Thymus (tissue), 11 donors: ENCODE data around the gene AFAP1. TPM values are rescaled to one million over a fixed set of nuclear protein-coding genes. Genes with fewer than 3 reads are reported as not detected.

ENCODE experiments used
- DNase-seq, 9 donors: peaks; one replicate each; pipeline ENCODE4 v3.0.0-alpha.2; 2013; ENCODE audit warnings: low spot score in 9 of 9, low read depth in 6 of 9, missing footprints in 1 of 9
- H3K27ac ChIP-seq, 2 donors: one replicate each; pipeline ENCODE4 v1.5.1; 2013; ENCODE audit warnings: control low read depth in 1 of 2, low read depth in 1 of 2, low read length in 1 of 2, mild to moderate bottlenecking in 1 of 2, moderate library complexity in 1 of 2
- H3K27me3 ChIP-seq, 2 donors: one replicate each; pipeline ENCODE4 v1.5.1; 2013; ENCODE audit warnings: low read length in 1 of 2; ENCODE audit not compliant: control insufficient read depth in 2 of 2, insufficient read depth in 1 of 2
- H3K36me3 ChIP-seq, 2 donors: one replicate each; pipeline ENCODE4 v1.5.1; 2013; ENCODE audit warnings: low read length in 1 of 2, mild to moderate bottlenecking in 1 of 2, moderate library complexity in 1 of 2; ENCODE audit not compliant: control insufficient read depth in 2 of 2, insufficient read depth in 2 of 2
- H3K4me1 ChIP-seq, 2 donors: one replicate each; pipeline ENCODE4 v1.5.1; 2013; ENCODE audit warnings: low read length in 2 of 2; ENCODE audit not compliant: control insufficient read depth in 2 of 2, insufficient read depth in 2 of 2
- H3K4me3 ChIP-seq, 2 donors: one replicate each; pipeline ENCODE4 v1.5.1; 2013; ENCODE audit warnings: low read length in 2 of 2, control low read depth in 1 of 2, mild to moderate bottlenecking in 1 of 2
- H3K9me3 ChIP-seq, 2 donors: one replicate each; pipeline ENCODE4 v1.5.1; 2013; ENCODE audit warnings: low read length in 1 of 2, mild to moderate bottlenecking in 1 of 2; ENCODE audit not compliant: control insufficient read depth in 2 of 2, insufficient read depth in 1 of 2
- WGBS: extraction: QIAGEN DNeasy Blood & Tissue Kit; methylation state at CpG from one replicate; pipeline ENCODE4 v1.1.7; 2013; 5-methylcytosine and 5-hydroxymethylcytosine counted together
- polyA plus RNA-seq: library from polyadenylated mRNA; stranded (reverse); fragments of 200-250 nt; gene quantifications from one replicate; pipeline ENCODE4 v1.2.3, GENCODE V29; 2013
- total RNA-seq: library from RNA; stranded (reverse); fragments of 120-200 nt; gene quantifications from one replicate; pipeline ENCODE4 v1.2.4, GENCODE V29; 2013
- donor health status: healthy.

Gene AFAP1
- total and polyA plus RNA-seq, 2 donors, result 3.2 to 4.5 TPM

DNA sequence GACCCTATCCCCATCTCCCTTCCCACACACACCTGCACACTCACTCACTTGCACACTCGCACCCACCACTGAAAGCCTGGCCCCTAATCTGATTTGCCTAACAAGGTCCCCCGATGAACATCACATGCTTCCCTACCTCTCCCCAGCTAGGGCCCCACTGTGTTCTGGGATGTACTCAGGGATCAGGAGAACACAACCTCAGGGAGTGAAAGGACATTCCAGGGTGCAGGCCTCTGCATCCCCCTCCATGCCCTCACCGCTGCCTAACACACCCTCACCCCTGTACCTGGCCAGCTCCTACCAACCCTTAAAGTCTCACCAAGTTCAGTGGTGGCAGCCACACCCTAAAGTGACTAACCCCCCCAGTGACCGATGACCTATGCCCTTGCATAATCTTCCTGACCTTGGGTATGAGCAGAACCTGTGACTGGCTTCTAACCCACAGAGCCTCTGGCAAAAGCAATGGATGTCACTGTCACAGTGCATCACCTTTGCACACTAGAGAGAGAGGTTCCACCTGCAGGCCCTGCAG lies 2.4 kb upstream of the AFAP1 start:
- peaks cover 0 to 7% of the 10 kb centered on the region in 2 donors for H3K4me1 ChIP-seq
- H3K4me3 ChIP-seq, result no peak overlapping the region
- peaks cover 3 to 4% of the 10 kb centered on the region in 2 donors for H3K9me3 ChIP-seq
- 98% methylated on average over 4 of the region's 4 CpGs for WGBS
- H3K27me3 ChIP-seq, result peaks cover 18 to 49% of the 10 kb centered on the region in 2 donors
- H3K27ac ChIP-seq, result no peak overlapping the region
- H3K36me3 ChIP-seq, result no peaks in the 10 kb centered on the region
- DNase-seq, result no peak

DNA sequence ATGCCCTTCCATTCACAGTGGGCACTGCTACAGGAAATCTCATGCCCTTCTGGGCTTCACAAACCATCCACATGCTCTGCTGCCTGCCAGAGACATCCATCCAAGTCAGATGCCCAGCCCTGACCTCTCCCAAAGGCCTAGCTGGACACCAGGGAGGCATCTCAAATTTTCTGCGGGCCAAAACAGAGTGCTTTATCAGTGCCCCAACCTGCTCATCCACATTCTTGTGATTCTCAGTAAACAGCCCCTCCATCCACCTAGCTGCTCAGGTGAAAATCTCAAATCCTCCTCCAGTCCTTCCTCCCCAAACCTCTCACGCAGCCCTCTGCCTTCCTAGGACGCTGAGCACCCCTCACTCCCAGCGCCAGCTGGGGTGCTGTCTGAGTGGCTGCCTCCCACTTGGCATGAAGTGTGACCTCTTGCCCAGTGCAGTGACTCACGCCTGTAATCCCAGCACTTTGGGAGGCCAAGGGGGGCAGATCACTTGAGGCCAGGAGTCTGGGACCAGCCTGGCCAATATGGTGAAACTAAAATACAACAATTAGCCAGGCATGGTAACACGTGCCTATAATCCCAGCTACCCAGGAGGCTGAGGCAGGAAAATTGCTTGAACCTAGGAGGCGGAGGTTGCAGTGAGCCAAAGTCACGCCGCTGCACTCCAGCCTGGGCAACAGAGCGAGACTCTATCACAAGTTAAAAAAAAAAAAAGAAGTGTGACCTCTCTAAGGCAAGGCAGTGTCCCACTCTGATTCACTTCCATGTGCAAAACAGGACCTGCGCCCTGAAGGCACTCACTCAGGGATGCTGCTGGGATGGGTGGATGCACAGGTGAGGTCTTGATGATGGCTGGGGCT lies 1.7 kb upstream of the AFAP1 start:
- H3K4me1 ChIP-seq, result peaks cover 0 to 7% of the 10 kb centered on the region in 2 donors
- no peak overlapping the region for H3K27ac ChIP-seq
- peaks cover 3 to 4% of the 10 kb centered on the region in 2 donors for H3K9me3 ChIP-seq
- WGBS, result 82% methylated on average over 11 of the region's 11 CpGs
- H3K4me3 ChIP-seq, result no peak overlapping the region
- DNase-seq, result no peak
- H3K27me3 ChIP-seq, result peaks cover 18 to 48% of the 10 kb centered on the region in 2 donors
- H3K36me3 ChIP-seq, result no peaks in the 10 kb centered on the region

DNA sequence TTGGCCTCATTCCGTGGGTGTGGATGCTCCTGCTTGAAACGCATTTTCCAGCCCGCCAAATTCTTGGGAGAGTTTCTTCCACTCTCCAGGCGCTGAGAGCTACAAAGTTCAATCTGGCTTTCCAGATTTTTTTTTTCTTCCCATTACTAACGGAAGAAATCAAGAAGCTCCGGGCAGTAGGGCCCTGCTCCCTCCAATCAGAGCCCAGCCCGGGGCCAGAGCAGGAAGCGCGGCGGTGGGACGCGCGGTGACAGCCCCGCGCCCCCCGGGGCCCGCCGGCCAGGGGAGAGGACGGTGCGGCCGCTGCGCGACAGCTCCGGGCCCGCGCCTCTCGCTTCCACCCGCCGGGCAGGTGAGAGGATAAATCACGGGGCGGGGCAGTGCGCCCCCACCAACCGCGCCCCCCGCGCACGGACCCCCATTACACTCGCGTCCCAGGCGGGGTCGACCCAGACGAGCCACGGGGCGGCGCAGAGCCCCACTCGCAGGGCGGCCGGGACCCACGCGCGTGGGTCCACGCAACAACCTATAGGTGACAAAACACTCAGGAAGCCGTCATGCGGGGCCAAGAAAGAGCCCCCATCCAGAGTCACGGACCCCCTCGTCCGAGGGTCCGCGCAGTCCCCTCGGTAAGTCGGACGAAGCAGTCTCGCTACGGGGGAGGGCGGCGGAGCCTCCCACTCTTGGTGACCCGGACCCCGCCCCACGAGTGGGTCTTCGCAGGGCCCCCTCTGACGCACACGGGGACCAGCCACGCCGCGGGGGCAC lies 868 bp downstream of the AFAP1 start:
- H3K36me3 ChIP-seq, result no peaks in the 10 kb centered on the region
- peaks cover 20 to 56% of the 10 kb centered on the region in 2 donors for H3K27me3 ChIP-seq
- H3K9me3 ChIP-seq, result peaks cover 3 to 4% of the 10 kb centered on the region in 2 donors
- no peak for DNase-seq
- WGBS, result 9% methylated on average over 75 of the region's 75 CpGs
- H3K4me1 ChIP-seq, result peaks cover 0 to 7% of the 10 kb centered on the region in 2 donors
- H3K27ac ChIP-seq, result no peak overlapping the region
- H3K4me3 ChIP-seq, result peak overlapping the region; percentile 35 to 55

DNA sequence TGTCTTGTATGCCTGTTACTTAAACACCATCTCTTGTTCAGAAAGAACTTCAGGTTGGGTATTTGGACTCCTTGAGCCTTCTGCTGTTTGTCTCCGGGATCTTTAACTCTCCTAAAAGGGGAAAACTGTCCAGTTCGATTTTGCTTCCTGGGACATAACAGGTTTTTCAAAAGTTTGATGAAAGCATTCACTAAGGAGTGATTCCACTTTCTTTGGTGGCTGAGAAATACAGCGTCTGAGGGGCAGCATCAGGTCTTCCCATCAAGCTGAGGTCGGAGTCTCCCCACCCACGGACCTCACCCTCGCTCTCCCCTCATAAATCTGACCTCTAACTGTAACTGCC lies 1.4 kb downstream of the AFAP1 start:
- Histone ChIP-seq H3K4me1 (peaks cover 0 to 7% of the 10 kb centered on the region in 2 donors), H3K9me3 (peaks cover 3 to 4% of the 10 kb centered on the region in 2 donors), H3K4me3 (peak overlapping the region in 1 of 2 donors; percentile 16), H3K36me3 (no peaks in the 10 kb centered on the region), H3K27ac (no peak overlapping the region), H3K27me3 (peaks cover 20 to 56% of the 10 kb centered on the region in 2 donors)
- no peak for DNase-seq
- WGBS, result 30% methylated on average over 6 of the region's 6 CpGs

DNA sequence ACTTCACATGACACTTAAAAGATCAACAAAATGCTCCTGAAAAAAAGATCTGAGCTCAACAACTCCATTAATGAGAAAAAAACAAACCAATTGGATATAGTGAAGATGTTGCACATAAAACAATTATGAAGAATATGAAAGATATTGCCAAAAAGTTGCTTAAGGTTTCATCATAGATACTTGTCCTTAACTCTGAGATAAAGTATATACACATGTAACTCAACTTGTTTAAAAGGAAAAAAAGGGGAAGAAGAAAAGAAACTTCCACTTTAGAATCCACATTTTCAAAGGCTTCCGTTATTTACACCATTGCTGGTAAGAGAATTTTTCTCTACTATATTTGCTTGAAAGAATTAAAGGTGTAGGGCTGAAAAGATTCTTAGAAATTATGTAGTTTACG lies 2.7 kb downstream of the AFAP1 start:
- WGBS, result 36% methylated on average over 2 of the region's 2 CpGs
- no peaks in the 10 kb centered on the region for H3K36me3 ChIP-seq
- no peak for DNase-seq
- H3K4me3 ChIP-seq, result no peak overlapping the region
- peaks cover 3 to 4% of the 10 kb centered on the region in 2 donors for H3K9me3 ChIP-seq
- peaks cover 0 to 7% of the 10 kb centered on the region in 2 donors for H3K4me1 ChIP-seq
- H3K27me3 ChIP-seq, result peaks cover 18 to 51% of the 10 kb centered on the region in 2 donors
- H3K27ac ChIP-seq, result no peak overlapping the region

DNA sequence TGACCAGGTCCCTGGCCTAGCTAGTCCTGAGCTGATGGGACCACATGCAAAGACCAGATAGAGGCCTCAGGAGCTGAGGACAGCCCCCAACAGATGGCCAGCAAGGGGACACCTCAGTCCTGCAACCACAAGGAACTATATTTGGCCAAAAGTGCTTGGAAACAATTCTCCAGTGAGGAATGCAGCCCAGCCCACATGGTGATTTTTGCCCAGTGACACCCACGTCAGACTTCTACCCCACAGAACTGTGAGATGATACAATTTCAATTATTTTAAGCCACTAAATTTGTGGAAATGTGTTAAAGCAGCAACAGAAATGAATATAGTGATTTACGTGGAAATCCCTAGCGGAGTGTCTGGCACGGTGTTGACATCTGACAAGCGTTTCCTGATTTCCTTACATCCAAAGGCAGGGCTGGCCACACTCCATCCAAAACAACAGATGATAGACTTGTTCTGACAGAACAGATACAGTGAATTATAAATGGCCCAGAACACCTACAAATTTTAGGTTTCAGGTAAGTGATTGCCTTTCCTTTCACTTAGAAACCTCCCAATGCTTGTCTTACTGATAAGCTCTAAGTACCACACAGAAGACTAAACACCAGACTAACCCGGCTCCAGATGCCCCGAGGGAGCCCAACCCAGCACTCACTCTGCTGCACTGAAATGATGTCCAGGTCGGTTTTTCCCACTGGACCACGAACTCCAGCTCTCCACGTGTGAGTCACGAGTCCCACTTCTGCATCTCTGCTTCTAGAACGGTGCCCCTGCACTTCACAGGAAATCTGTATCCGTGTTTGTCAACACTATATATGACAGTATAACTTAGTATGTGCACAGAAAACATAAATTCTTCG lies 5.8 kb downstream of the AFAP1 start:
- Histone ChIP-seq H3K36me3 (no peaks in the 10 kb centered on the region), H3K27me3 (peaks cover 13 to 32% of the 10 kb centered on the region in 2 donors), H3K9me3 (no peaks in the 10 kb centered on the region), H3K27ac (no peak overlapping the region), H3K4me1 (peaks cover 0 to 3% of the 10 kb centered on the region in 2 donors), H3K4me3 (no peak overlapping the region)
- peak in 1 of 9 donors; percentile 25 for DNase-seq
- WGBS, result 80% methylated on average over 14 of the region's 14 CpGs

DNA sequence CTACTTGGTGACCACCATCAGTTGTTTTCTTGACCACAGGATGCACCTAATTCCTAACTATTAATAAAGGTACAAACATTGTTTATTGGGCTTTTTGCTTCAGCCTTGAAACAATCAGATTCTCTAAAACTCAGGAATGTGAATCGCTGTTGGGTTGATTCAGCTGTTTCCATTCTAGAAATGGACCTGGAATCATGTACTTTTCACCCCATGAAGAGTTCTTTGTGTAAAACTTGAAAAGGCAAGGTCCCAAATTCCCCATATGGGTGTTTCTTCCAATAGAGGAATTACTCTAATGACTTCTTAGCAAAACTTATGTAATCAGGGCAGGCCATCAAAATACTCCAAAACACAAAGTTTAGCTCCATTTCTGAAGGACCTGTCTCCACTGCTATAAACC lies 7.4 kb downstream of the AFAP1 start:
- peaks cover 3 to 16% of the 10 kb centered on the region in 2 donors for H3K27me3 ChIP-seq
- DNase-seq, result no peak
- WGBS, result 99% methylated on average over 1 of the region's 1 CpG

DNA sequence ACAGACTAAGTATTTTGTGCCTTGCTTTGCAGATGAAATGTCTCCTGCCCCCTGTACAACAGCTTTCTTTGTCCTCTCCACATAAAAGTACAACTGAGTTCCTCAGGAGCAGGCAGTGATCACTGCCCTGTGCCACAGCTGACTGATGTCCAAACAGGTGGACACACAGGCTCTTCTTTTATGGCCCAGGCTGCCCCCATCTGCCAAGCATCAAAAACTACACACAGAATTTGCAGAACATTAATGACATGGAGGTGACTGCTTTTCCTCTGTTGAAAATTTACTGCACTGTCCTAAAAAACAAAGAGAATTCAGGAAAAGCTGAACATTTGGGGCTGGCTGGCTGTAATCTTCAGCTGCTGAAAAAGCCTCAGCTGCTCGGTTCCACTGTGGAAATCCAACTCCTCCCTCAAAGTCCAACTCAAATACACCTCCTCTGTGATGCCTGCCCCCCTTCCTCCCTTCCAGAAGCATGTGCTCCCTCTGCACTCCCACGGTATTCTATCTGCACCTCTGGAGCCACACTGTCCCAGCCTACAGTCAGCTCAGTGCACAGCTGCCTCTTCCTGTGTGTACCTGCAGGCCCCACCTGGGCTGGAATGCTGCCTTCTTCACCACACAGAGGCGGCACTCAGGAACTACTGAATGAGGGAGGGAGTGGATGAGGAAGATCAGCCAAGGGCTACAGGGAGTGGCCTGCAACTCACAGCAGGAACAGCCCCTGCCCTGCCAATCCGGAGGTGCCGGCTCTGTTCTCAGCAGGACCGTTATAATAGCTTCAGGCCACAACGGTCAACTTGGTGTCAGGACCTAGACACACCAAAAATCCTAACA lies 10.3 kb downstream of the AFAP1 start:
- Histone ChIP-seq H3K36me3 (no peaks in the 10 kb centered on the region), H3K27ac (no peak overlapping the region), H3K9me3 (no peaks in the 10 kb centered on the region), H3K4me1 (no peaks in the 10 kb centered on the region), H3K4me3 (no peak overlapping the region), H3K27me3 (peaks cover 0 to 5% of the 10 kb centered on the region in 2 donors)
- WGBS, result 27% methylated on average over 7 of the region's 7 CpGs
- no peak for DNase-seq

More for the DNA sequence above, 7.4 kb downstream of the AFAP1 start:
- no peaks in the 10 kb centered on the region for H3K36me3 ChIP-seq
- H3K9me3 ChIP-seq, result no peaks in the 10 kb centered on the region
- no peaks in the 10 kb centered on the region for H3K4me1 ChIP-seq
- H3K27ac ChIP-seq, result no peak overlapping the region
- no peak overlapping the region for H3K4me3 ChIP-seq
